HT-29 (cell line): Measurements from ENCODE around the gene ACVRL1. TPM values are rescaled to one million over a fixed set of nuclear protein-coding genes. Genes with fewer than 3 reads are reported as not detected.

Experiments used
- DNase-seq: peaks from one replicate; pipeline ENCODE4 v3.0.0-alpha.2; 2015; ENCODE audit warnings: low spot score
- total RNA-seq: library from RNA; depleted of rRNA; stranded (reverse); fragments of >200 nt; shearing (Covaris generic); gene quantifications from 2 replicates; pipeline ENCODE4 v1.2.3, GENCODE V29; 2014

ACVRL1 gene
- total RNA-seq, 1 experiment from 2014 or later = not detected

GRCh38 chr12:51898506-51898905, 8.8 kb upstream of the ACVRL1 start:
- no peak for DNase-seq

- DNase-seq = no peak
Measured at GRCh38 chr12:51898937-51899336, 8.4 kb upstream of the ACVRL1 start.

GRCh38 chr12:51900323-51900889, 6.9 kb upstream of the ACVRL1 start:
- no peak for DNase-seq

GRCh38 chr12:51901121-51901817, 6.0 kb upstream of the ACVRL1 start:
- no peak for DNase-seq

- no peak for DNase-seq
Measured at GRCh38 chr12:51901881-51902280, 5.4 kb upstream of the ACVRL1 start.

GRCh38 chr12:51904951-51905470, 2.3 kb upstream of the ACVRL1 start:
- no peak for DNase-seq

GRCh38 chr12:51905471-51906429, 1.6 kb upstream of the ACVRL1 start:
- DNase-seq = no peak

GRCh38 chr12:51906430-51907082, 748 bp upstream of the ACVRL1 start:
- no peak for DNase-seq

GRCh38 chr12:51907856-51908425, 637 bp downstream of the ACVRL1 start:
- no peak for DNase-seq

- no peak for DNase-seq
Measured at GRCh38 chr12:51908876-51909592, 1.7 kb downstream of the ACVRL1 start.

- DNase-seq = no peak
Measured at GRCh38 chr12:51910168-51910567, 2.9 kb downstream of the ACVRL1 start.

- no peak for DNase-seq
Measured at GRCh38 chr12:51910691-51911090, 3.4 kb downstream of the ACVRL1 start.

- DNase-seq = no peak
Measured at GRCh38 chr12:51911307-51911706, 4.0 kb downstream of the ACVRL1 start.

GRCh38 chr12:51911788-51912711, 4.7 kb downstream of the ACVRL1 start:
- no peak for DNase-seq

- DNase-seq = no peak
Measured at GRCh38 chr12:51913071-51914033, 6.0 kb downstream of the ACVRL1 start.

- DNase-seq = no peak
Measured at GRCh38 chr12:51914034-51914923, 7.0 kb downstream of the ACVRL1 start.

- DNase-seq = no peak
Measured at GRCh38 chr12:51915003-51915625, 7.8 kb downstream of the ACVRL1 start.
